T-helper 22 cell (primary cell): ENCODE measurements around the gene DOCK1.

Source experiments
- DNase-seq: peaks from one replicate; pipeline ENCODE4 v3.0.0-alpha.2; 2020; ENCODE audit warnings: low read depth

The DOCK1 gene

DNA sequence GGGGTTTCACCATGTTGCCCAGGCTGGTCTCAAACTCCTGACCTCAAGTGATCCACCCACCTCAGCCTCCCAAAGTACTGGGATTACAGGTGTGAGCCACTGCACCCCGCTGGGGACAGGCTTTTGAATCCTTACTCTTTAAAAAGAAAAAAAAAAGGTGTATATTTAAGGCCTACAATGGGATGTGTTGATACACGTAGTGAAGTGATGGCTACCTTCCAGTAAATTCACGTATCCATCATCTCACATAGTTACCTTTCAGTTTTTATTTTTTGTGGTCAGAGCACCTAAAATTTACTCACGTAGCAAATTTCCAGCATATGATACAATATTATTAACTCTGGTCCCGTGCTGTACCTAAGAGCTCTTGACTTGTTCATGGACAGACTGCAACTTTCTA is 410.7 kb downstream of the DOCK1 start:
- no peak for DNase-seq

DNA sequence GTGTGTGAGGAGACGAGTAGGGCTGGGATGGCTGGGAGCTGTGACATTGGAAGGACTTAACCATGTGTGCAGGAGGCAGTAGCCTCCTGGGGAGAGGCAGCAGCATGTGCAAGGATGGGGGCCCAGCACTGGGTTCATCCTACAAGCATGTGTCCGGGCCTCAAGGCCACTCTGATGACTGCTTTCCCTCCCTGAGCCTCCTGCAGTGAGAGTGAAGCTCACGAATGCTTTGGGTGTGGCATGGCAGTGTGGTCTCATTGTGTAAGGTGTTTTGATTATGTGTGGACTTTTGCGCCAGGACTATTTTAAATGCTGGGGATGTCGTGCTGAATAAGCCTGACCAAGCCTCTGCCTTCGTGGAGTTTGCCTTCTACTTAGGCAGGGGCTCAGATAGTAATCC is 413.2 kb downstream of the DOCK1 start:
- DNase-seq = no peak

DNA sequence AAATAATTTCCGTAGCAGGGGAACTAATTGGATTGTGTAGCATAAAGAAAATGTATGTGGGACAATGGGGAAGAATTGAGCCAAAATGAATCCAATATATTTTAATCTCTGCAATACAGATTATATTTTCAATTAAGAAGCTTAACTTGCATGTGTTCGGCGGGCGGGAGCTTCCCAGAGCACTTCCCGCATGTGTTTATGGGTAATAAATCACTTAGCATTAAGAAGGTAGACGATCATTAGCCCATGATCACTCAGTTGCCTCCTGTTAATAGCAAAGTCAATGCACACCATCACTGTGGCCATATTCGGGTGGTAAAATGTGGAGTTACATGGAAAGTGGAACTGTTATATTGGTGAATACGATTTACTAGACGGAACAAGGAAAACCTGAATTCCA is 414.0 kb downstream of the DOCK1 start:
- DNase-seq = no peak

DNA sequence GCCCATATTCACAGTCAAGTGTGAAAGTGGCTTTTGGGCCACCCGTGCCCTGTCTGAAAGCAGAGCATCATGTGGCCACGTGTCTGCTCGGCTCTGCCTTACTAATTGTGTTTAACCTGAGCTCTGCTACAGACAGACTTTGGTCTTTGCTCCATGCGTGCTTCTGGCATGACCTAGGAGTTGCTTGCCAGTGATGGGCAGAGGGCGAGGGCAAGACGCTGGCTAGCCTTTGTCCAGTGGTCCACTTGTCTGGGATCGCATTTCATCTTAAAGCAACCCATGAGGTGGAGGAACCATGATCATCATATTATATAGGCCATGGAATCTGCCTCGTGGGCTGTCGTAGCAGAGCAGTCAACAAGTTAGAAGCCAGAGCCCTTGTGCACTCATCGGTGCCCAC is 414.5 kb downstream of the DOCK1 start:
- no peak for DNase-seq

DNA sequence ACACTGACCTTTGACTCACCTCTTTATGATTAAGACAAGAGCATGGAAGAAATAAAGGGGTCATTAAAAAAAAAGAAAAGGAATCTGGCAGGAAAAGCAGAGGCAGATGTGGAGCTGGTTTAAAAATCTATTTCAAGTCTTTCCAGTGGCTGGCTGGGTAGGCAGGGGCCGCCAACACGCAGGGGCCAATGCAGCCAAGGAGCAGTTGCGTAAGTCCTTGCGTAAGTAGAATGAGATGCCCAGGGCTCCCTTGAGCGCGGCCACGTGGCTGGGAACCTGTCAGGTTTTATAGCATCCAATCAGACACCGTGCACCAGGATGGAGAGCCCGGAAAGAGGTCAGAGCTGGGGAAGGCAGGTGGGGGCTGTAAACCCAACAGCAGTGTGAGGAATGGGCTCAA is 414.9 kb downstream of the DOCK1 start:
- DNase-seq = no peak

DNA sequence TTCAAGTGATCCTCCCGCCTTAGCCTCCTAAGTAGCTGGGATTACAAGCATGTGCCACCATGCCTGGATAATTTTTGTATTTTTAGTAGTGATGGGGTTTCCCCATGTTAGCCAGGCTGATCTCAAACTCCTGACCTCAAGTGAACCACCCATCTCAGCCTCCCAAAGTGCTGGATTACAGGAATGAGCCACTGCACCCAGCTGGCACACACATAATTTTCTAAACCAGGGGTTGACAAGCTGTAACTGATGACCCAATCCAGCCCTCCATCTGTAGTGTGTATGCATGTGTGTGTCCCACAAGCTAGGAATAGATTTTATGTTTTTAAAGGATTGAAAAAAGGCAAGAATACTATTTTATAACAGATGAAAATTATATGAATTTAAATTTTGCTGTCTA is 417.1 kb downstream of the DOCK1 start:
- DNase-seq = no peak

DNA sequence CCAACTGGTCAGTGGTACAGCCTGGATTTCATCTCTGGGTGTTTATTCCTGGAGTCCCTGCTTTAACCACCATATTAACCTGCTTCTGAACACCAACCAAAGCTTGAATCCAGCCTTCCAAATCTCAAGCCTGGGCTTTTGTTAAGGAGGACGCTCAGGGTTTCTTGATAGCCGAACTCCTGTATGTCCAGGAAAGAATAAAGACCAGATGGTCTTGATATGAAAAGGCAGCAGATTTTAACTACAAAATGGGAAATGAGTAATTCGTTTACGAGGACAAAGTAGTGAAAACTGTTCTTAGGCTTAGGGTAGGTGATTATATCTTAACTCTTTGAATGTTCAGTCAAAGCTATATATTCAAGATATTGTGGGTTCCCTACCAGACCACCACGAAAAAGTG is 420.3 kb downstream of the DOCK1 start:
- DNase-seq = no peak

DNA sequence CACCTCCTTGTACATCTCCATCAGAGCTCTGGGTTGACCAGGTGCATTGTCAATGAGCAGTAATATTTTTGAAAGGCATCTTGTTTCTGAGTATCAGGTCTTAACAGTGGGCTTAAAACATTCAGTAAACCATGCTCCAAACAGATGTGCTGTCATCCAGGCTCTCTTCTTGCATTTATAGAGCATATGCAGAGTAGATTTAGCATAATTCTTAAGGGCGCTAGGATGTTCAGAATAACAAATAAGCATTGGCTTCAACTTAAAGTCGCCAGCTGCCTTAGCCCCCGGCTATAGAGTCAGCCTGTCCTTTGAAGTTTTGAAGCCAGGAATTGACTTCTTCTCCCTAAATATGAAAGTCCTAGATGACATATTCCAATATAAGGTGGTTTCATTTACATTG is 421.7 kb downstream of the DOCK1 start:
- DNase-seq = no peak

DNA sequence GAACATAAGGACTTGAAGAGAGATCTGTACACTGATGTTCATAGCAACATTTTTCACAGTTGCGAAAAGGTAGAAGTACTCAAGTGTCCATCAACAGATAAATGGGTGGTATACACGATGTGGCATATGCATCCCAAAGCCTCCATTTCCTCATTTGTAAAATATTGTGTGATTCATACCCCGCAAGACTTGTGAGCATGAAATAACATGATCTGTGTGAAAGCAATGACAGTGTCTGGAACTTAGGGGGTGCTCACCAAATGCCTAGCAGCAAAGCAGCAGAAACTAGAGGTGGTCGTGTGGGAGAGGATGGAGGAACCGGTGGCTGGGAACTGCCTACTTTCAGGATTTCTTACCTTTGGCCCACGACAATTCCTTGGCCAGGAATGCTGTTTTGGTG is 426.5 kb downstream of the DOCK1 start:
- no peak for DNase-seq

DNA sequence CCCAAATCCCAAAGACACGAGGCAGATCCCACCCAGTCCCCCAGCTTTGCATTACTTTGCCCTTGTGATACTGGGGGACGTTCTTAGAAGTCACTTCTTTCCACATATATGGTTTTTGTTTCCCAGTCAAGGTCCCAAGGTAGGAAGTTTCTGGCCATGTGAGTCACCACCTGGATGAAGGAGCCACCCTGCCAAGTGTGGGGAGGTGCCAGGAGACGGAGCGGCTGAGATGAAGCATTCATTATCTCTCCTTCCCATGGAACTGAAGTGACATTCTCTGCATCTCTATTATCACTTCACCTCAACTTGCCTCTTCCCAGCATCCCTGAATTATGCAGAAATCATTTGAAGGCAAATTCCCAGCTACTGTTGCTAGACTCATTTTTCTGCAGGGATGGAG is 427.4 kb downstream of the DOCK1 start:
- no peak for DNase-seq

DNA sequence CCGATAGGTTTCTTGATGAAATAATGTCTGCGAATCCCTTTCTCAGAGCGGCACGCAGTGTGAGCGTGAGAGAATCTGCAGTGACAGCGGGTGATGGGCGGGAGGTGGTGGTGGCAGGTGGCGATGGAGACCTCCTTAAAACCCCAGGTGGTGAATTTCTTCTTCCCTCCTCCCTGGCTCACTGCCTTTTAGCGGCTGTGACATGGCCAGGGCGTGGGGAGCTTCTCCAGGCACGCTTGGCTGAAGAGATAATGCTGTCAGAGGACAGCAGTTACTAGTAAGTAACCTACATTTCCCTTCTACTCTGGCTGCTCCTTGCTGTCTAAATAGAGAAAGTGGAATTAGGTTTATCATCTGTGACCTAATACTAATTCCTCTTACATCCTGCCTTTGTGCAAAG is 432.6 kb downstream of the DOCK1 start:
- DNase-seq = no peak

DNA sequence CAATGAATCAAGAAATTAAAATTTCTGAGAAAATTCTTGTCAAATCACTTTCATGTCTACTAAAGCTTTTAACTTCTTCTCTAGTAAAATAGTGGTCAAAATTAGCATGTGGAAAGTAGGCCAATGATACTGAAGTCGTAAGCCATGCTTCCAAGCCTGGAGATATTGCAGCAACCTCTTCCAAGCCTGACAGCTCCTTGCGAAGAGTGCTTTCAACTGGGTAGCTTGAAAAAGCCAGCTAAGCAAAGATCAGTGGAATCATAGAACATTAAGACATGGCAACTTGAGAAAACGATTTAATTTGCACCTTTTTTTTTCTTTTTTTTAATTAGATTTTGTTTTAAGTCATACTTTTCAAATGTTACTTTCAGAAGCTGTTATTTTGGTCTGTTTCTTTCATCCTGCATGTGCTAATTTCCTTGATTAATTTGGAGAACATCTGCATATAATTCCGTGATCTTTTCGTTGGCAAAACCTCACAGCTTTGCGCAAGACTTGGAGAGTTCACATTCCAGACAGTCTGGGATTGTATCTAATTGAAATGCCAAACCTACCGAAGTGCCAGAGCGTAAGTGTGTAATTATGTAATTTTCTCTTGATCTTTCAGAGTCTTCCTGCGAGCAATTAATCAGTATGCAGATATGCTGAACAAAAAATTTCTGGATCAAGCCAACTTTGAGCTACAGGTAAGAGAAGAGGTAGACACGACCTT is 433.3 kb downstream of the DOCK1 start:
- DNase-seq = no peak

DNA sequence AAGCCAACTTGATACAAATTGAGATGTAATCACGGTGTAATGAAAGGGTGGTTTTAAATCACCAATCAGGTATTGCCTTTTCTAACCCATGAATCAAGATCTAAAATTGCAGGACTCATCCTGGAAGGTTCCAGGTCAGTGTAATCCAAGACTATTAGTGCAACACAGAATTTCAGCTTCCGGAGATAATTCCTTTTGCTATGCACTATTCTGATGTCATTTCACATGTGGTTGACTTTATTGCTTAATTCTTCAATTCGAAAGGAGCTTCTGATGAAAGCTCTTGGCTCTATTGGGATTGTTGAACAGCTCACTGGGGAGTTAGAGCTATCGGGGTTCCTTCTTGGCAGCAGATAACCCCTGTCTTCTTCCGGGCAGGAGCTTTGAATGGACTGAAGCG is 438.6 kb downstream of the DOCK1 start:
- DNase-seq = no peak

DNA sequence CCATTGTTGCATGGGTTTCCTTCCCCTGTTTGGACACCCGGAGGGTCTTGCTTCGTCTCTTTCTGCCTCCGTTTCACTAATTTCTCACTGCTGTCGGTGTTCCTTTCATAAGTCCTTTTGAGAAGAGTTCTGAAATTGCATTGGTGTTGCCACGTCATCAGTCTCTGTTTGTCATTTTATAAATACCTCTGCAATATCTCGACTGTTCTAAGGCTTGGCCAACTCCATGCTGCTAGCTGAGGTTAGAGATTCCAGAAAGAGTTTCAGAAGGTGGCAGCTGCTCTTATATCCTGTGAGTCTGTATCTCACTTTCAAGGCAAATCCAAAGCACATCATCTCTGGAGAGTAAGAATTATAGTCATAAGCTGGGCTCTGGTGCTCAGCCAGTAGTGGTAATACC is 439.1 kb downstream of the DOCK1 start:
- no peak for DNase-seq

DNA sequence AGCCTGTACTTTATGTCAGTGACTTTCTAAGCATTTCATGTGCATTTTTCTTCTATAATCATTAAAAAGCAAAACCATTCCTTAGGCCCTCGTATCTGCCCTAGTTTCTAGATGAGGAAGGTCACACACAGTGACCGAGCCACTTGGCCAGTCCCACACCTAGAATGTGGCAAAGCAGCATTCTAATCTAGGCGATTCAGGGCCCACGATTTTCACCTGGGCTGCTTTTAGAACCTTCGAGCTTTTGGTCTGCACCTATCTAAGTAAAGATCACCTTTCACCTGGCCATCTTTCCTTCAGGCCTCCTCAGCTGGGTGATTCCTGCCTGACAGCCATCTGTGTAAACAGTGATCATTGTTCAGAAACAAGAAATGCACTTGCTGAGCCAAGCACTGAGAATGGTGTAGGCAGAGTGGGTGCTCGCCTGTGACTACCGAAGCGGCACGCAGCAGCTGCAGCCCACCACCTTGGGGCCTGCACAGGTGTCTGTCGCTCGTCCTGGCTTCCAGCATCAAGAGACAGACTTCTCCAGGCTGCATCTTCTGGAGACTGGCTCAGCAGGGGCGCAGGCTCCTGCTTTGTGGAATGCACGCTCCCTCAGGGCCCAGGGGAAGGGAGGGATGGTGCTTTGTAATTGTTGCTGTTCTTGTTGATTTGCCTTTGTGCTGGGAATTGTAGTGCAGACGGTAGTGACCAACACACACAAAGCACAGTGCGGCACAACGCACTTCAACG is 440.2 kb downstream of the DOCK1 start:
- DNase-seq = no peak

DNA sequence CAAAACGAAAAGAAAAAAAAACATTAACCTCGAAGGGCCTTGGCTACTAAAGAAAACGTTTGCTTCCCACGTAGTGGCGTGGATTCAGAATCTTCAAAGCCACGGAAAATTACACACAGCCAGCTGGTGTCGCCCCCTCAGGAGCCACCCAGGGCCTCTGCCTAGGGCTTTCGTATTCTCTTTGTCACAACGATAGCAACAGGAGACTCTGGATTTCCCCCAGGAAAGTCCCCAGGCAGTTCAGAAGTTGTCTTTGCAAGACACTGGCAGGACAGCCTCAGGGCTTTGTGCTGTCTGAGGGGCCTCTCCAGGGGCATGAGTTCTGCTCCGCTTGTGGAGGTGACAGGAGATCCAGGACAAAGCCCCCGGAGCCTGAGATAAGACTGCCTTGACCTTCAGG is 441.4 kb downstream of the DOCK1 start:
- DNase-seq = no peak

DNA sequence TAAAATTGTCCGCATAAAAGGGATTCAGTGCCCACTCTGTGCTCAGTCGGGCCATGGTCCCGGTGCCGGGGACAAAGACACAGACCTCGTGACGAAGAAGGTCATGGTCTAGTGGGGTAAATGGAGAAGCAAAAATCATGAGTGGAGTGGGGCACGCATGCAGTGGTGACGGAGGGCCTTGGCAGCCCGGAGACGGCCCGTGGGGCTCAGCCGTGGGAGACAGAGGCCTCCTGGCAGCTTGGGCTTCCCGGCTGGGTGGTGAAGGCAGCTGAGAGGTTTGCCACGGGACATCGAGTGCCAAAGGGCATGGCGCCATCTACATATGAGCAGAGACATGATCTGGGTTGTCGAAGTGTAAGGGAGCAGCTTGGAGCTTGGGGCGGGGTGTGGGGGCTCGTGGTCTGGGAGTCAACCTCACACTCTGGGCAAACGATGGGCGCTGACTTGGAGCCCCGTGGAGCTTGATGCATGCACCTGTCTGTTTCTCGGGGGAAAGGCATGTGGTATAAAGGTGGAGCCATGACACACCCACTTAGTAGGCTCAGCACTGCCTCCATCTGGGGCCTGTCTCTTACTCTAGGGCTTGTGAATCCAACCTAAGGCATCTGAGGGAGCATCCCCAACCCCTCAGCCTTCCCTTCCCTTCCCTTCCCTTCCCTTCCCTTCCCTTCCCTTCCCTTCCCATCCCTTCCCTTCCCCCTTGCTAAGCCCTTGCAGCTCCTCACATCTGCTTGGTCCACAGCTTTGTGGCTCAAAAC is 442.2 kb downstream of the DOCK1 start:
- DNase-seq = no peak

DNA sequence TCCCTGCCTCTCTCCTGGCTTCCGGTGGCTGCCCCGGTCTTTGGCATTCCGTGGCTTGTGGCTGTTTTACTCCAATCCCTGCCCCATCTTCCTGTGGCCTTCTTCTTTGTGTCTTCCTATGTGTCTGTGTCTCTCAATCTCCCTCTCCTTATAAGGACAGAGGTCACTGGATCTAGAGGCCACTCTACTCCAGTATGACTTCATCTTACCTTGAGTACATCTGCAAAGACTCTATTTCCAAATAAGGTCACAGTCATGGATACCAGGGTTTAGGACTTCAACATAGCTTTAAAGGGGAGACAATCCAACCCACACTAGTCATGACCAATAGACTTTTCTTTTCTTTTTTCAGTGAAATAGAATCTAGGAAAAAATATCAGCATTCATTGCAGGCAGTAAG is 444.5 kb downstream of the DOCK1 start:
- no peak for DNase-seq

DNA sequence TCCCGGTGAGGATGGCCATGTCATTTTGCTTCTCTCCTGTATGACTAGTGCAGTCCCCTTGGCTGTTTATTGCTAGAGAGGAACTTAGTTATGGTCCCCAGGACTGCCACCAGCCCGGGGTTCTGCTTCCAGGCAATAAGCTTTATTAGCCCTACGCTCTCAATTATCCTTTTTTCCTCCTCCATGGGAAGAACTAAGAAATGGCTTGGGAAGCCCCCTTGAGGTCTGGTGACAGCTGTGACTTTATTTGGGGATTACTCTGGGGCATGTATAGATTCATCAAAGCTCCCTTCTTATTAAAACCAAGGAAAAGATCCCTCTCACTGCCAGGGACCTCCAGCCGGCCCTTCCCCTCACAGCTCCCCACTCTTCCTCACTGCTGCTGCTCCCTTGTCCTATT is 446.3 kb downstream of the DOCK1 start:
- DNase-seq = no peak

DNA sequence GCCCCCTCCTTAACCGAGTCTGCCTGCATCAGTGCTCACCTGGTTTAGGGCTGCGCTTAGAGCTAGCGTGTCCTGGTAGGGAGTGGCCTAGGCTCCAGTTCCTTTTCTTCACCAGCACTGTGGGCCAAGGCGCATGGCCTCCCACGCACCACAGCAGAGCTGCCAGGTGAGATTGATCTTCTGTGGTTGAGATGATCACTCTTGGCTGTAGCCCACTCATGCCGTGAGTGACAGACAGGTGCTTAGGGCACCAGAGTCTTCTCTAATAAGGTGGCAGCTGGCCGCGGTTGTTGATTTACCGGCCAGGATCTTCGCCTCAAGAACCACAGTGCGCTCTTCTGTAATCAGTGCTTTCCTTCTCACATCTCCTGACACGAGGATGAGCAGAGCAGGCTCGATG is 448.3 kb downstream of the DOCK1 start:
- no peak for DNase-seq

DNA sequence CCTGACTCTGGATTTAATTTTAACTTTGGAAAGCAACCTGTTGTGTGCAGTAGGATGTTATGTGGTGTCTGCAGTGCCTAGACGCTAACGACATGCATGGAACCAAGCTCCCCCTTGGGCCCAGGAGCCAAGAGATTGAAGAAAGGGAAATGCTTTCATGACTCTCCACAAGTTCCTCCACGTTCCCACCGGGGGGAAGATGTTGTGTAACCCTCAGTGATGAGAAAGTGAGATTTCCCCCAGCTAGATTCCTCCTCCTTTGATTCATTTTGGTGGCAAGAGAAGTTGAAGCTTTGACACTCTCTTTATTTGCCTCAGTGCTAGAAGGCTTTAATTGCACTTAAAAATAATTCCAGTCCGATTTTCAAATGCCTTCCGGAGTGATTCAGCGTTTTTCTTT is 449.0 kb downstream of the DOCK1 start:
- no peak for DNase-seq

DNA sequence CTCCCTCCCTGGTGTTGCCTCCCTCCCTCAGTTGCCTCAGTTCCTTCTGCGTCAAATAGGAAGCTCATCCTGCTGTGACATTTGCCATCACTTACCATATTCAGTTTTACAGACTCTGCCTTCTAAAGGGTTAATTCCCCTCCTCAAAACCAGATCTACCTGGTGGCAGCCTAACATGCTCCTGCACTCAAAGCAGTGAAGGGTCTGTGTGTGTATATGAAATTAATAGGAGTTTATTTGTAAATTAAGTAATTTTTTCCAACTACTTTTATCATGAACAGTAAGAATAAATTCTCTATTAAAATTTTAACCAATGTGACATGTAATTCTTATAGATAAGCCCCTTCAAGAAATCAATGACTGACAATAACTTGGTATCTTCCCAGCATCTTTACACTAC is 449.8 kb downstream of the DOCK1 start:
- DNase-seq = no peak

DNA sequence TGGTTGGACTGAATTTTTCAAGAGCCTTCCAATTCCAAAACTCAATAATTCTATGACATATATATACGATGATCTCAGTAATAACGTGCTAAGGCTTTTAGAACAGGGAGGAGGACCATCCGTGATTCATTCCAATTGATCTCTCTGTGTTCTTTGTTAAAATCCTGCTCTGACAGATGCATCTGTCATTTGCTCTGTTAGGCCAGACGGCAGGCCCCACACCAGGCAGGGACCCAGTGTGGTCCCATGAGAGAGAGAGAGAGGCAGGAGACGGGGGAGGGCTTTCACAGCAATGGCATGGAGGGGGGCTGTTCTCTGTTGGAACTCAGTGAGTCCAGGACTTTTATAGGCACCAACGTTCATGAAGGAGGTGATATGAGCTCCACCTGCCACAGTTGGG is 451.1 kb downstream of the DOCK1 start:
- DNase-seq = no peak
